Measurements from ENCODE around the gene LRRC53. TPM values are rescaled to one million over a fixed set of nuclear protein-coding genes. Genes with fewer than 3 reads are reported as not detected.

The LRRC53 gene
- total and polyA plus RNA-seq, 9 of the 15 experiments (the other 6 are each of a cell fraction or from before 2014, with no cell fraction given) = not detected

DNA sequence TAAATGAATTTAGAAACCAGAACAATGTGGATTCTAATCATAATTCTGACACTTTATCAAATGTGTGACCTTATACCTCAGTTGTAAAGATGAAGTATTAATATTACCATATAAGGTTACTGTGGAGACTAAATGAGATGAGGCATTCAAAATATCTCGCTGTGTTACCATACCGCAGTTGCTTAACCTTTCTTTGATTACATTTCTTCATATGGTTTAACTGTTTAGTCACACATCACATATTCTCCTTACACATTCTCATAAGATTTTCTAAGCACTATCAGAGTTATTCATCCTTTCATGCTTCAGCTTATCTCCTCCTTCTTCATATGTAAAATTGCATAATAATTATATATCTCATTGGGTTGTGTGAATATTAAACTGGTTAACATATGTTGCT lies 88.9 kb downstream of the LRRC53 start (continued):
- TF ChIP-seq NKRF (IDR thresholded peaks at IDR 0.05; ENCODE audit: borderline replicate concordance) = no peak
- no peak for TF ChIP-seq POLR2H (tag; IDR thresholded peaks at IDR 0.05; ENCODE audit: low read depth)
- no peak for TF ChIP-seq ZC3H4 (CRISPR knock-in tag; IDR thresholded peaks at IDR 0.05; ENCODE audit: borderline replicate concordance)
- TF ChIP-seq ZEB2 (IDR thresholded peaks at IDR 0.05) = no peak
- no peak for TF ChIP-seq PML (IDR thresholded peaks at IDR 0.05; ENCODE audit: low read length)
- no peak for TF ChIP-seq ZNF41 (CRISPR knock-in tag; conservative IDR thresholded peaks at IDR 0.05)
- TF ChIP-seq PKNOX1 (IDR thresholded peaks at IDR 0.05) = no peak
- no peak for TF ChIP-seq ZZZ3 (IDR thresholded peaks at IDR 0.05)
- TF ChIP-seq ARID2 (IDR thresholded peaks at IDR 0.05) = no peak
